T-helper 17 cell (primary cell): ENCODE measurements around the gene PREX1. TPM values are rescaled to one million over a fixed set of nuclear protein-coding genes. Genes with fewer than 3 reads are reported as not detected.

Source experiments
- ATAC-seq: fragments of 150-1000 bp; cut with Tn5 transposase; 2 replicates; pipeline ENCODE4 v1.10.0; 2021; ENCODE audit warnings: mild to moderate bottlenecking, moderate library complexity
- DNase-seq, 3 donors: peaks; one replicate each; pipeline versions ENCODE4 v3.0.0 to v3.0.0-alpha.2; 2020 to 2021
- H3K9me3 ChIP-seq: one replicate; pipeline ENCODE4 v1.7.0; 2013; ENCODE audit warnings: low read length, mild to moderate bottlenecking; ENCODE audit not compliant: control insufficient read depth, poor library complexity, severe bottlenecking
- H3K27ac Mint-ChIP-seq: one replicate; pipeline ENCODE4 v1.8.0; 2022; ENCODE audit warnings: mild to moderate bottlenecking, moderate library complexity, mixed read lengths
- H3K27me3 Mint-ChIP-seq: one replicate; pipeline ENCODE4 v1.8.0; 2022; ENCODE audit warnings: mixed read lengths
- H3K36me3 Mint-ChIP-seq: one replicate; pipeline ENCODE4 v1.8.0; 2022; ENCODE audit warnings: low read depth, mixed read lengths
- H3K4me1 Mint-ChIP-seq: one replicate; pipeline ENCODE4 v1.8.0; 2022; ENCODE audit warnings: mild to moderate bottlenecking, mixed read lengths
- H3K4me3 Mint-ChIP-seq: one replicate; pipeline ENCODE4 v1.8.0; 2022; ENCODE audit warnings: mild to moderate bottlenecking, moderate library complexity, mixed read lengths
- total RNA-seq, 4 donors: library from RNA in 2 of 4; stranded (reverse) in 2 of 4; gene quantifications; one replicate each; pipeline ENCODE4 v1.2.3 and lab custom pipeline; 2022 to 2026

The PREX1 gene
- total RNA-seq, 2 donors from 2014 or later = 188 to 200 TPM

DNA sequence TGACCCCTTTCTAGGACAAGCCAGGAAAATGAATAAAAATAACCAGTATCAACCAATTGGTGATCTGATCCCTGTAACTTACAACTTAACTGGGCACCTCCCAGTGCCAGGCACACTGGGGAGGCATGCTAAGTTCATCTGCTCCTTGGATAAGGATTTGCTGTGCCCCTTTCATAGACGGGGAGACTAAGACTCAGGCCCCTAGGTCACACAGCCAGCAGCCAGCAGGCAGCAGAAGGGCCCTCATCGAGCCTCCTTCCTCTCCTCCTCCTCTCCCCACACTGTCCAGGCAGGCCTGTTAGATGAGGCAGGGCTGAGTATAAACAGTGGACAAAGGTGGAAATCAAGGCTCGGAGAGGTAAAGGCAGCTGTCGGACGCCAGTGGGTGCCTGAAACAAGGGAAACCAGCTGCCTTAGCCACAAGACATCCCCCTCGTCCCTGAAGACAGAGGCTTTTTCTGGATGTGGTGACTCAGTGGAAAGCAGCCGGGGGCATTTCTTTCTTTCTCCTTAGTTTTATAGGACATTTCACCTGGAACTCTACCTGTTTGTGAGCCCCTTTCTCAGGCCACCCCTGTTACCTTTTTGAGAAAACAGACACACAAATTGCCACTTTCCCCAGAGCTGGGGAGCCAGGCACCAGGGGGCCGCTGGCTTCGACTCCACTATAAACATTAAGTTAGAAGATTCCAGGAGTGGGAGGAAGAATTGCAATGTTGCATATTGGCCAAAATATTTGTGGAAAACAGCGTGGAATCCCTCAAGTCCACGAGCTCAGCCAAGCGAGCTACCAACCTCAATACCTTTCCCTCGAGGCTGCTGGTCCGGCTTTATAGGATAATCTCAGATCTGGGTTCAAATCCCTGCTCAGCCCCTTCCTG, 166.0 kb downstream of the PREX1 start:
- DNase-seq (no peak), ATAC-seq (no peak)
- Mint-ChIP-seq H3K27ac (no peak overlapping the region), H3K4me3 (peak overlapping the region; percentile 53), H3K27me3 (no peaks in the 10 kb centered on the region), H3K4me1 (peaks cover 29% of the 10 kb centered on the region), H3K36me3 (peaks cover 28% of the 10 kb centered on the region)
- H3K9me3 ChIP-seq = no peaks in the 10 kb centered on the region

DNA sequence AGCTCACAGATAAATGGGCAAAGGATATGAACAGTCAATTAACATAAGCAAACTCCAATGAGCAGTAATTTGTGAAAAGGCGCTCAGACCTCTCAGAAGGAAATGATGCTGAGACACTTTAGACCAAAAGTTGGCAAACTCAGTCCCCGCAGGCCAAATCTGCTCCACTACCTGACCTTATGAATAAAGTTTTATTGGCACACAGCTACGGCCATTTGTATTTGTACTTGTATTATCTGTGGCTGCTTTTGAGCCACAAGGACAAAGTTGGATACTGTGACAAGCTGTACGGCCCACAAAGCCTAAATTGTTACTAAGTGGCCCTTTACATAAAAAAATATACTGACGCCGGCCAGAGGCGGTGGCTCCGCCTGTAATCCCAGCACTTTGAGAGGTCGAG, 167.0 kb downstream of the PREX1 start:
- peaks cover 37% of the 10 kb centered on the region for H3K4me1 Mint-ChIP-seq
- DNase-seq (no peak), ATAC-seq (no peak)
- H3K9me3 ChIP-seq = no peaks in the 10 kb centered on the region
- H3K27ac Mint-ChIP-seq = peak overlapping the region; percentile 86
- no peak overlapping the region for H3K4me3 Mint-ChIP-seq
- H3K36me3 Mint-ChIP-seq = peaks cover 37% of the 10 kb centered on the region
- no peaks in the 10 kb centered on the region for H3K27me3 Mint-ChIP-seq

DNA sequence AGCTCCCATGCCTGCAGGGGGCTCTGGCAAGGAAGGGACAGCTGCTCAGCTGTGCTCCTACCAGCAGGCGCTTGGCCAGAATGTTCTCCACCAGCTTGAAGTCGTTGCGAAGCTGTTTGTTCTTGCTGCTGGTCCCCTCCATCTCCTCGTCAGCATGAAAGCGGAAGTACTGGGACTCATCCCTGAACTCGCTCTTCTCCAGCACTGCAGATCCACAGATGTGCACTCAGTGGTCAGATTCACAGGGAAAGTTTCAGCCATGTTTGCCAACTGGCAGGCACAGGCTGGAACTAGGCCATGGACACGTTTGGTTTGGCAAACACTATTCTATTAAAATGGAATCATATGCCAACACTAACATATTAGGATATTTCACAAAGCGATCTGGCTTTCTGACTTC, 167.9 kb downstream of the PREX1 start:
- H3K36me3 Mint-ChIP-seq = peaks cover 37% of the 10 kb centered on the region

DNA sequence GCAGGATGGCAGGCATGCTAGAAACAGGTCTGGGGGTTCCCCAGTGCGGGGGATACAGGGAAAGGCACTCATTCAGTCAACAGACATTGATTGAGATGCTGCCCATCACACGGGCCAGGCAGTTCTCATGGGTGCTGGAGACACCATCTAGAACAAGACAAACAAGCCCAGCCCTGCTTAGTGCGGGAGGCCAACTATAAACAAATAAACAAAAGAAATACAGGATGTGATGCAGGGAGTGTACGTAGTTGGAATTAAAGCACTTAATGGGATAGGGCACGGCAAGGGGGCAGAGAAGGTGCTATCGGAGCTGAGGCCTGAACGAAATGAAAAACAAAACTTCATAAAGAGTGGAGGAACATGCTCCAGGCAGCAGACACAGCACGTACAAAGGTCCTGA, 169.3 kb downstream of the PREX1 start:
- no peaks in the 10 kb centered on the region for H3K9me3 ChIP-seq
- ATAC-seq = no peak
- Mint-ChIP-seq H3K4me3 (no peak overlapping the region), H3K27ac (peak overlapping the region; percentile 86), H3K36me3 (peaks cover 34% of the 10 kb centered on the region), H3K4me1 (peaks cover 35% of the 10 kb centered on the region), H3K27me3 (no peaks in the 10 kb centered on the region)
- no peak for DNase-seq

More for the DNA sequence above, 167.9 kb downstream of the PREX1 start:
- Mint-ChIP-seq H3K4me1 (peaks cover 38% of the 10 kb centered on the region), H3K27me3 (no peaks in the 10 kb centered on the region), H3K4me3 (no peak overlapping the region), H3K27ac (peak overlapping the region; percentile 86)
- DNase-seq (no peak), ATAC-seq (no peak)
- no peaks in the 10 kb centered on the region for H3K9me3 ChIP-seq

DNA sequence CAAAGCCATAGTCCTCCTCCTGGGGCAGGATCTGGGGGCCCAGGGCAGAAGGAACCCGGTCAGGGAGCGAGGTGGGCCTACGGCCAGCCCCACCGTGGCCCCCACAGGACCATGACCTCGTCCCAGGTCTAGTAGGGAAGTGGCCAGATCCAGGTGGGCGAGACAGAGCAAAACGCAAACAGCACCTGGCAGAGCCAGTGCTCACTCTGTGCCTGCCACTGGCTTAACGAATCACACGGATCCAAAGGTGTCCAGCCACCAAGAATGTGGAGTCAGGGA, 169.7 kb downstream of the PREX1 start:
- Mint-ChIP-seq H3K27me3 (no peaks in the 10 kb centered on the region), H3K36me3 (peaks cover 34% of the 10 kb centered on the region), H3K27ac (peak overlapping the region; percentile 86), H3K4me3 (no peak overlapping the region), H3K4me1 (peaks cover 35% of the 10 kb centered on the region)
- no peaks in the 10 kb centered on the region for H3K9me3 ChIP-seq
- peak; percentile 12 for ATAC-seq
- no peak for DNase-seq

DNA sequence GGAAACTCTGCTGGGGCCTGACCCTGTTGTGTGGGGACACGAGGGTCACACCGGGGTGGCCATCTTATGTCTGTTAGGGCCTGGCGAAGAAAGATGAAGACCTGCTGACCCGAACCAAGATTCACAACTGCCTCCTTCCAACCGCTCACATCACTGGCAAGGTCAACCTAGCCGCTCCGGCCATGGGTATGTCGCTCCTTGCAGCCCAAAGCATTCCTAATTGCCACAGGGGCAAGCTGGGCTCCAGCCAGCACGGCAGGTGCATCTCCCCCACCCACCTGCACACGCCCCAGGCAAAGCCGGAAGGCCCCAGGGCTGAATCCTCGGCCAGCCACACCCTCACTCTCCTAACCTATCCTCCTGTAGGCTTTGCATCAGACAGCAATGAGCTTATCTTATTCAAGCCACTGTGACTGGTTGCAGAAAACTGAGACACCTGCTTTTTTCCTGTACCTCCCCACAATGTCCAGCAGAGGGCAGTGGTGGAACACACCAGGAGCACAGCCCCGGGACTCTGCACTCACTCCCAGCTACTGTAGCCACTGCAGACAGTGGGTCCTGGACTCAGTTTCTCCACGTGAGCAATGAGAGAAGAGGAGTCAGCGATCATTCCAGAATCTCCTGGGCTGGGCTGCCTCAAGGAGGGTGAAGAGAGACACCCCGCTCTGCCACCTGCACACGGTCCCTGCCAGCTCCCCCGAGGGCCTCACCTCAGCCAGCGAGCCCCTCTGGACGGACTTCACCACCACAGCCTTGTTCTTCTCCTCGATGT, 170.2 kb downstream of the PREX1 start:
- H3K36me3 Mint-ChIP-seq = peaks cover 30% of the 10 kb centered on the region
- H3K27ac Mint-ChIP-seq = peak overlapping the region; percentile 86
- peak overlapping the region; percentile 21 for H3K4me3 Mint-ChIP-seq
- H3K9me3 ChIP-seq = no peaks in the 10 kb centered on the region
- peak; percentile 86 for ATAC-seq
- H3K27me3 Mint-ChIP-seq = no peaks in the 10 kb centered on the region
- peak in 2 of 3 donors; percentile 41 to 47 for DNase-seq
- H3K4me1 Mint-ChIP-seq = peaks cover 32% of the 10 kb centered on the region

DNA sequence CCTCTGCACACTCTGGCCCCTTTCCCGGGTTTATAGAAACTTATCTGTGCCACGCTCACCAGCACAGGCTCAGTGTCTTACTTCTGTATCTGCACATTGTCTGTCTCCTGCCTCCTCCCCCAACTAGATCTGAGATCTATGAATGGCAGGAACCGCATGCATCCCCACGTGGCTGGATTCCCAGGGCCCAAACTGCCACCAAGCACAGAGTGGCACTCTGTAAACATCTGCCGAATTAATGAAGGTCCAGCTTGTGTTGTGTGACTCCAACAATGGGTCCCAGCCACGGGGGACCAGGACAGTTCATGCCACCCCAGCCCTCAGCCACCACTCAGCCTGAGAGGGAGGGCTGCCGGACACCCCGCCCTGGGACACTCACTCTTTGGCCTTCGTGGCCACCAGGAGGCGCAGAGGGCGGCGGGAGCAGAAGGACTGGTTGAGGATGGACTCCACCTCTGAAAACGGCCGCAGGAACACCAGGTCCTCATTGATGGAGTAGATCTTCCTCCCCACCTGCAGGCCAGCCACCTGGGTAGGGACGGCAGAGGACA, 171.1 kb downstream of the PREX1 start:
- Mint-ChIP-seq H3K4me3 (no peak overlapping the region), H3K36me3 (peaks cover 31% of the 10 kb centered on the region), H3K27ac (no peak overlapping the region), H3K4me1 (peaks cover 32% of the 10 kb centered on the region), H3K27me3 (no peaks in the 10 kb centered on the region)
- no peaks in the 10 kb centered on the region for H3K9me3 ChIP-seq
- no peak for ATAC-seq
- no peak for DNase-seq

DNA sequence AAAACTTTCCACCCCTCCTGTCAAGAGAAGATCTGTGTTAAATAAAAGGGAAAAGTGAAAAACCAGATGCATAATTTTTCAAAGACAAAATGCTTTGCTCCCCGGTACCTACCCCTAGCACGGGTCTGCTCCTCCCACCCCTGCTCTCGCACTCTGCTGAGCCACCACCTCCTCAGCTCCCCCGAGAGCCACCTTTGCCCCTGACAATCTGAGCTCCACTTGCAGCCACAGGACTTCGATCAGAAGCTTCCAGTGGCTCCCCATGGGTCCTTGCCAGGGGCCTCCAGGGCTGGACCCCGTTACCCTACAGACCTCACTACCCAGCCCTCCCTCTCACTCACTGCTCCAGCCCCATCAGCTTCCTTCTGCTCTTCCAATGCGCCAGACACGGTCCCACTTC, 171.7 kb downstream of the PREX1 start:
- ATAC-seq (no peak), DNase-seq (no peak)
- Mint-ChIP-seq H3K4me3 (no peak overlapping the region), H3K27ac (peak overlapping the region; percentile 84), H3K36me3 (peaks cover 34% of the 10 kb centered on the region), H3K27me3 (no peaks in the 10 kb centered on the region), H3K4me1 (peaks cover 30% of the 10 kb centered on the region)
- H3K9me3 ChIP-seq = no peaks in the 10 kb centered on the region

DNA sequence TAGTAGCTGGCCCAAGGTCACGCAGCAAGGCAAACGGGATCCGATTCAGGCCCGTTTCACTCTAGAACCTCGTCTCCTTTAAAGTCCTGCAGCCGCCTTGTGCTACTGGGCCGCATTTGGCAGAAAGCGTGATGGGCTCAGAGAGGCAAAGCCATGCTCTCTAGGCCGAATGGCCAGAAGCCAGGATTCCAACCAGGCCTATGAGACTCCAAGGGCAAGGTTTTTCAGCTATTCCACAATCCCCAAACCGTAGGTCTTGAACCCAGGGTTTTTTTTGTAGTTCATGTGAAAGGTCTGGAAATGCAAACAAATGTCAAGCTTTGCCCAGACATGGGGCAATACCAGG, 174.1 kb downstream of the PREX1 start:
- Mint-ChIP-seq H3K4me3 (no peak overlapping the region), H3K27ac (no peak overlapping the region), H3K4me1 (peaks cover 20% of the 10 kb centered on the region), H3K27me3 (no peaks in the 10 kb centered on the region), H3K36me3 (peaks cover 20% of the 10 kb centered on the region)
- H3K9me3 ChIP-seq = no peaks in the 10 kb centered on the region
- no peak for ATAC-seq
- no peak for DNase-seq

DNA sequence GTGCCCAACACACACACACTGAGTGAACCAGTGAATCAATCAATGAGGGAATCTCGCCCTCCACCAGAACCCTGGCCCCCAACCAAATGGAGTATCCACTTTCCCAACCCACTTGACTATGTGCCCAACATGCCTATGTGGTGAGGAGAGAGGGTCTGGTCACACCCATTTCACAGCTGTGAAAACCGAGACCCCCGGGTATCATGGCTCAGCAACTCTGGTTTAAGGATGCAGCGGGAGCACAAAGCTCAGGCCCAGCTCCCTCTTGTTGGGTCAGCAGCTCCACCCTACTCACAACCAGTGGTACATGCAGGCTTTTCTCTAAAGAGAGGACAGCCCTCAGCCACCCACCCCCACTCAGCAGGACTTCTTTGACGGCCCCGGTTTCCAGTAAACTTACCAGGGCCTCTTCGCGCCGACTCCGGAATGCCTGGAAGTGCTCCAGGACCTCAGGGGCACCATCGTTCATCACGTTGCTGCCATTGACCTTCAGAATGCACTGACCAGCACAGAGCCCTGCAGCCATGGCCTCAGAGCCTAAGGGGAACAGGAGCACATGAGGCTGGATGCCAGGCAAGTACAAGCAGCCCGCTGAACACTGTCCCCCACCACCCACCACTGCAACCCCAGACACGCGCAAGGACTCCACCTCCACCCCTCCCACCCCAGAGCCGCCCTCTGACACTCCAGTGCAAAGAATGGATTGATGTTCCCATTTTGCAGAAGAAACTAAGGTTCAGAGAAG, 174.7 kb downstream of the PREX1 start:
- no peaks in the 10 kb centered on the region for H3K27me3 Mint-ChIP-seq
- peaks cover 19% of the 10 kb centered on the region for H3K36me3 Mint-ChIP-seq
- H3K4me1 Mint-ChIP-seq = peaks cover 18% of the 10 kb centered on the region
- H3K4me3 Mint-ChIP-seq = no peak overlapping the region
- DNase-seq (no peak), ATAC-seq (no peak)
- no peak overlapping the region for H3K27ac Mint-ChIP-seq
- no peaks in the 10 kb centered on the region for H3K9me3 ChIP-seq

DNA sequence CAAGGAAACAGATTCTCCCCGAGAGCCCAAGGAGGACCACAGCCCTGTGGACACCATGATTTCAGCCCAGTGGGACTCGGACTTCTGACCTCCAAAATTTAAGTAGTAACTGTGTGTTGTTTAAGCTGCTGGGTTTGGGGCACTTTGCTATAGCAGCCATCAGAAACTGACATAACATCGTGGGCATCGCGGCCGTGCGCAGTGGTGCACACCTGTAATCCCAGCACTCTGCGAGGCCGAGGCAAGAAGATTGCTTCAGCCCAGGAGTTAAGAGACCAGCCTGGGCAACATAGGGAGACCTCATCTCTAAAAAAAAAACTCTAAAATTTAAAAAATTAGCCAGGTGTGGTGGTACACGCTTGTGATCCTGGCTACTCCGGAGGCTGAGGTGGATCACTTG, 175.8 kb downstream of the PREX1 start:
- no peaks in the 10 kb centered on the region for H3K9me3 ChIP-seq
- no peak overlapping the region for H3K4me3 Mint-ChIP-seq
- H3K4me1 Mint-ChIP-seq = peaks cover 11% of the 10 kb centered on the region
- no peak for ATAC-seq
- no peaks in the 10 kb centered on the region for H3K27me3 Mint-ChIP-seq
- H3K36me3 Mint-ChIP-seq = peaks cover 16% of the 10 kb centered on the region
- H3K27ac Mint-ChIP-seq = no peak overlapping the region
- DNase-seq = no peak

DNA sequence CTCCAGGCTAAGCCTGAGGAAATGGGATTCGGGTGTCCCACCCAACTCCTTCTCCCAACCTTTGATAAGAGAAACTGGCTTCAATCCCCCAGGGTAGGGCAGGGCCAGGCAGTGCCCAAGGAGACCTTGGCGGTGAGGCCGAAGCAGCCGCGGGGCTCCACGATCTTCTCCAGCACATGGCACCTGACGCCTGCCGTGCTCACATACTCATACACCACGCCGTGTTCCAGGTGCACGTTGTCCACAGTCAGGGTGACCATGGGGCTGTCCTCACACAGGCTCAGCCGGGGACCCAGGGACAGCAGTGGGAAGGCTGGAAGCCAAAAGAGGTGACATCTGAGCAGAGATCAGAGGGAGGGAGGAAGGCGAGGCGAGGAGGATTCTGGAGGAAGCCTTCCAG, 176.5 kb downstream of the PREX1 start:
- no peaks in the 10 kb centered on the region for H3K9me3 ChIP-seq
- Mint-ChIP-seq H3K4me3 (no peak overlapping the region), H3K36me3 (peaks cover 11% of the 10 kb centered on the region), H3K27ac (peak overlapping the region; percentile 75), H3K27me3 (no peaks in the 10 kb centered on the region), H3K4me1 (peaks cover 7% of the 10 kb centered on the region)
- ATAC-seq (no peak), DNase-seq (no peak)

DNA sequence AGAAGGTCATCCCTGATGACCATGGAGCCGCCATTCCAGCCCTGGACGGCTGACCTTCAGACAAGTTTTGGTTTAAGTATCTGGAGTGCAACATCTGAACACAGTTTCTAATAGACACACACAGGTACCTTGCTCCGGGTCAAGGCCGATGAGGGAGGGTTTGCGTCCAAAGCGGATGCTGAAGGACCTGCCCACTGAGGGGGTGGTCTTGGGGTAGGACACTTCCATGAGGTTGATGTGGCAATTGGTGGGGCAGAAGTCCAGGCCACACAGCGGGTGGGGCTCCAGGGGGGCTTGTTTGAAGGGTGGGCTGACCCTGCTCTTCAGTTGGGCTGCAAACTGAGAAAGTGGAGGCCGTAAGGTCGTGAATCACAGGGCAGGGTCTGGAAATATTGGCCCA, 177.9 kb downstream of the PREX1 start:
- no peaks in the 10 kb centered on the region for H3K9me3 ChIP-seq
- H3K27me3 Mint-ChIP-seq = no peaks in the 10 kb centered on the region
- no peak overlapping the region for H3K4me3 Mint-ChIP-seq
- H3K27ac Mint-ChIP-seq = no peak overlapping the region
- H3K36me3 Mint-ChIP-seq = peaks cover 8% of the 10 kb centered on the region
- peaks cover 3% of the 10 kb centered on the region for H3K4me1 Mint-ChIP-seq
- ATAC-seq = no peak
- no peak for DNase-seq
